K562 (cell line): ENCODE measurements around the gene MECP2. TPM values are rescaled to one million over a fixed set of nuclear protein-coding genes. Genes with fewer than 3 reads are reported as not detected.

ENCODE experiments used
- EP300 ChIP-seq: IDR thresholded peaks from 2 replicates; pipeline ENCODE4 v1.6.1; 2012; ENCODE audit warnings: low read length, improper control_type of control experiment
- ETS2 ChIP-seq: IDR thresholded peaks from 2 replicates; pipeline ENCODE4 v1.6.1; 2016; ENCODE audit warnings: borderline replicate concordance, missing genetic modification characterization, mild to moderate bottlenecking, moderate library complexity, missing compliant biosample characterization; ENCODE audit not compliant: poor library complexity, severe bottlenecking
- KHSRP ChIP-seq: fragments of 450-650 bp; IDR thresholded peaks from 2 replicates; pipeline ENCODE4 v1.6.1; 2017
- MXI1 ChIP-seq: IDR thresholded peaks from 2 replicates; pipeline ENCODE4 v1.6.1; 2011; ENCODE audit warnings: low read depth, mild to moderate bottlenecking, improper control_type of control experiment, low read length
- MYNN ChIP-seq, 2 experiments: sonication (generic); formaldehyde crosslinking in 1 of 2; IDR thresholded peaks; 2 replicates each; pipeline versions ENCODE4 v1.5.0 to v1.6.1; 2016 to 2020; ENCODE audit warnings: antibody characterized with exemption in 1 of 2, missing genetic modification reagents in 1 of 2
- NR2C1 ChIP-seq, 2 experiments: fragments of 450-650 bp; IDR thresholded peaks; 2 replicates each; pipeline ENCODE4 v1.6.1; 2017; ENCODE audit warnings: mild to moderate bottlenecking in 2 of 2, antibody characterized with exemption in 1 of 2, inconsistent platforms in 1 of 2, missing compliant biosample characterization in 1 of 2, missing genetic modification characterization in 1 of 2
- SIX5 ChIP-seq, 2 experiments: IDR thresholded peaks; 2 replicates each; pipeline ENCODE4 v1.6.1; 2011; ENCODE audit warnings: low read length in 2 of 2, borderline replicate concordance in 1 of 2, low read depth in 1 of 2, mild to moderate bottlenecking in 1 of 2, moderate library complexity in 1 of 2; ENCODE audit not compliant: insufficient read depth in 1 of 2
- TAF9B ChIP-seq: fragments of 450-650 bp; IDR thresholded peaks from 2 replicates; pipeline ENCODE4 v1.6.1; 2018; ENCODE audit warnings: mild to moderate bottlenecking; ENCODE audit not compliant: partially characterized antibody
- ZNF121 ChIP-seq: sonication (generic); formaldehyde crosslinking; conservative IDR thresholded peaks from 2 replicates; pipeline ENCODE4 v1.8.0; 2022; ENCODE audit warnings: missing genetic modification reagents
- ZNF589 ChIP-seq: fragments of 200-800 bp; sonication (Bioruptor generic); IDR thresholded peaks from 2 replicates; pipeline ENCODE4 v1.6.1; 2016; ENCODE audit warnings: low read depth, missing genetic modification characterization, missing compliant biosample characterization
- polyA plus RNA-seq, 8 experiments: library from polyadenylated mRNA; depleted of rRNA in 4 of 8; stranded (reverse) in 5 of 8; unstranded in 3 of 8; fragments of >200 nt; fragmentation: Nextera tagmentation in 2 of 8; fragmentation: Illumina TruSeq in 1 of 8; extraction: Ambion mirVana in 2 of 8; extraction: Trizol in 1 of 8; gene quantifications; 2 replicates each; pipeline versions ENCODE4 v1.2.1 to v1.2.3, GENCODE V29; 2011 to 2014; ENCODE audit warnings: inconsistent platforms in 1 of 8, missing spikeins in 1 of 8
- total RNA-seq, 7 experiments: library from RNA; depleted of rRNA in 6 of 7; stranded (reverse); fragments of >200 nt in 6 of 7; fragmentation: Illumina TruSeq in 2 of 7; extraction: Trizol in 2 of 7; gene quantifications; 2 replicates each; pipeline versions ENCODE4 v1.2.1 to v1.2.3, GENCODE V29; 2011 to 2021; ENCODE audit warnings: low replicate concordance in 1 of 7
- TF ChIP-seq, protein P1 (sequence below): fragments of 450-650 bp; IDR thresholded peaks from 2 replicates; pipeline ENCODE4 v1.6.1; 2017; ENCODE audit warnings: mild to moderate bottlenecking, moderate library complexity
- TF ChIP-seq, protein P2 (sequence below): fragments of 250-450 bp; sonication (Bioruptor Pico); IDR thresholded peaks from 2 replicates; pipeline ENCODE4 v1.8.0; 2021; ENCODE audit warnings: moderate library complexity, mild to moderate bottlenecking, inconsistent platforms
- TF ChIP-seq, protein P3 (sequence below): fragments of 250-450 bp; sonication (Bioruptor Pico); IDR thresholded peaks from 2 replicates; pipeline ENCODE4 v1.8.0; 2021; ENCODE audit warnings: moderate library complexity, mild to moderate bottlenecking, inconsistent platforms
- TF ChIP-seq, protein P4 (sequence below): fragments of 200-800 bp; sonication (Bioruptor generic); IDR thresholded peaks from 2 replicates; pipeline ENCODE4 v1.6.1; 2017; ENCODE audit warnings: missing genetic modification characterization, missing compliant biosample characterization

The MECP2 gene
- total and polyA plus RNA-seq, 9 of the 15 experiments (the other 6 are each of a cell fraction or from before 2014, with no cell fraction given) = 2.1 to 50.9 (median 30.5) TPM

DNA sequence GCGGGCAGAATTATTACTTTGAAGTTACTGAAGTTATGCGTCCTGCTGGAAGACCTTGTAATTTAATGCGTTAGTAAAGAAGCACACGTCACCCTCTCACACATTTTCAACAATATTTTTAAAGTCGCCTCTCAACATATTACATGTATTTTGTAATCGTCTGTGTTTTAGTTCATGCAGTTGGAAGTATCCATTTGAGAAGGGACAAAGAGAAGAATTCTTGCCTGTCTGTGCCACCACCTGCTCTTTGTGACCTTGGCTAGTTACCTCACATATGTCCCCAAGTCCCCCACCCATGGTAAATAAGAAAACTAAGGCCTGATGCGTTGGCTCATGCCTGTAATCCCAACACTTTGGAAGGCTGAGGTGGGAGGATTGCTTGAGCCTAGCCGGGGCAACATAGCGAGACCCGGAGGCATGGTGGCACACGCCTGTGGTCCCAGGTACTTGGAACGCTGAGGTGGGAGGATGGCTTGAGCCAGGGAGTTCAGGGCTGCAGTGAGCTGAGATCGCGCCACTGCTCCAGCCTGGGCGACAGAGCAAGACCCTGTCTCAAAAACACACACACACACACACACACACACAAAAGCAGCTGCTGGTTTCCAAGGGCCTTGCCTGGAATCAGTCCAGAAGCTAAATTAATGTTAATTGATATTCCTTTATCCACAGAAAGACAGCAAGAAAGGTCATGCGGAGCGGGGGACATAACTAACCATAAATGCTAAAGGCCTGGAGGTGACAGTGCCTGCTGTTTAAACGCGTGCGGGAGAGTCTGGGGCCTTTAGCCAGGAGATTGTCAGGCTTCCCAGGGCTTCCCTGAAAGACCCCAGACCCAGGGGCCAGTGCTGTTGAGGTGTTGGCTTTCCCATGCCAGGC, 124.2 kb downstream of the MECP2 start (continued):
- TF ChIP-seq, protein P1, sequence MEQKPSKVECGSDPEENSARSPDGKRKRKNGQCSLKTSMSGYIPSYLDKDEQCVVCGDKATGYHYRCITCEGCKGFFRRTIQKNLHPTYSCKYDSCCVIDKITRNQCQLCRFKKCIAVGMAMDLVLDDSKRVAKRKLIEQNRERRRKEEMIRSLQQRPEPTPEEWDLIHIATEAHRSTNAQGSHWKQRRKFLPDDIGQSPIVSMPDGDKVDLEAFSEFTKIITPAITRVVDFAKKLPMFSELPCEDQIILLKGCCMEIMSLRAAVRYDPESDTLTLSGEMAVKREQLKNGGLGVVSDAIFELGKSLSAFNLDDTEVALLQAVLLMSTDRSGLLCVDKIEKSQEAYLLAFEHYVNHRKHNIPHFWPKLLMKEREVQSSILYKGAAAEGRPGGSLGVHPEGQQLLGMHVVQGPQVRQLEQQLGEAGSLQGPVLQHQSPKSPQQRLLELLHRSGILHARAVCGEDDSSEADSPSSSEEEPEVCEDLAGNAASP = no peak
- no peak for TF ChIP-seq SIX5 (IDR thresholded peaks at IDR 0.05; ENCODE audit: borderline replicate concordance in 1 of 2, insufficient read depth in 1 of 2, low read depth in 1 of 2, low read length in 2 of 2)
- no peak for TF ChIP-seq KHSRP
- no peak for TF ChIP-seq EP300
- TF ChIP-seq ZNF589 (CRISPR knock-in tag) = 0 out of 2 replicates have a peak, but pooled peaks have one; percentile 21
- TF ChIP-seq, protein P2, sequence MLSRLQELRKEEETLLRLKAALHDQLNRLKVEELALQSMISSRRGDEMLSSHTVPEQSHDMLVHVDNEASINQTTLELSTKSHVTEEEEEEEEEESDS = no peak
- TF ChIP-seq ETS2 (tag) = no peak
- peak; percentile 21 for TF ChIP-seq TAF9B
- peak; percentile 100 for TF ChIP-seq ZNF121 (CRISPR knock-in tag)
- TF ChIP-seq, protein P3, sequence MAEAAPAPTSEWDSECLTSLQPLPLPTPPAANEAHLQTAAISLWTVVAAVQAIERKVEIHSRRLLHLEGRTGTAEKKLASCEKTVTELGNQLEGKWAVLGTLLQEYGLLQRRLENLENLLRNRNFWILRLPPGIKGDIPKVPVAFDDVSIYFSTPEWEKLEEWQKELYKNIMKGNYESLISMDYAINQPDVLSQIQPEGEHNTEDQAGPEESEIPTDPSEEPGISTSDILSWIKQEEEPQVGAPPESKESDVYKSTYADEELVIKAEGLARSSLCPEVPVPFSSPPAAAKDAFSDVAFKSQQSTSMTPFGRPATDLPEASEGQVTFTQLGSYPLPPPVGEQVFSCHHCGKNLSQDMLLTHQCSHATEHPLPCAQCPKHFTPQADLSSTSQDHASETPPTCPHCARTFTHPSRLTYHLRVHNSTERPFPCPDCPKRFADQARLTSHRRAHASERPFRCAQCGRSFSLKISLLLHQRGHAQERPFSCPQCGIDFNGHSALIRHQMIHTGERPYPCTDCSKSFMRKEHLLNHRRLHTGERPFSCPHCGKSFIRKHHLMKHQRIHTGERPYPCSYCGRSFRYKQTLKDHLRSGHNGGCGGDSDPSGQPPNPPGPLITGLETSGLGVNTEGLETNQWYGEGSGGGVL (CRISPR knock-in tag) = no peak
- TF ChIP-seq MXI1 = no peak
- 0 out of 2 replicates have a peak, but pooled peaks have one; percentile 22 for TF ChIP-seq NR2C1 (IDR thresholded peaks at IDR 0.05)
- no peak for TF ChIP-seq NR2C1 (tag; IDR thresholded peaks at IDR 0.05)
- TF ChIP-seq MYNN (IDR thresholded peaks at IDR 0.05) = no peak
- no peak for TF ChIP-seq MYNN (CRISPR knock-in tag; IDR thresholded peaks at IDR 0.05)
- TF ChIP-seq, protein P4, sequence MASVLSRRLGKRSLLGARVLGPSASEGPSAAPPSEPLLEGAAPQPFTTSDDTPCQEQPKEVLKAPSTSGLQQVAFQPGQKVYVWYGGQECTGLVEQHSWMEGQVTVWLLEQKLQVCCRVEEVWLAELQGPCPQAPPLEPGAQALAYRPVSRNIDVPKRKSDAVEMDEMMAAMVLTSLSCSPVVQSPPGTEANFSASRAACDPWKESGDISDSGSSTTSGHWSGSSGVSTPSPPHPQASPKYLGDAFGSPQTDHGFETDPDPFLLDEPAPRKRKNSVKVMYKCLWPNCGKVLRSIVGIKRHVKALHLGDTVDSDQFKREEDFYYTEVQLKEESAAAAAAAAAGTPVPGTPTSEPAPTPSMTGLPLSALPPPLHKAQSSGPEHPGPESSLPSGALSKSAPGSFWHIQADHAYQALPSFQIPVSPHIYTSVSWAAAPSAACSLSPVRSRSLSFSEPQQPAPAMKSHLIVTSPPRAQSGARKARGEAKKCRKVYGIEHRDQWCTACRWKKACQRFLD (CRISPR knock-in tag) = 0 out of 2 replicates have a peak, but pooled peaks have one; percentile 62
- TF ChIP-seq, all 486 proteins: peak for 24
